Gastrocnemius medialis (tissue), 4 donors: ENCODE data around the gene OGDH. TPM values are rescaled to one million over a fixed set of nuclear protein-coding genes. Genes with fewer than 3 reads are reported as not detected.
A peak's percentile ranks its signal among the peaks of the same experiment; 100 is the strongest.

ENCODE experiments used
- ATAC-seq, 2 donors: fragments of 150-250 bp; one replicate each; pipeline ENCODE4 v1.9.1; 2016
- DNase-seq, 2 donors: peaks; one replicate each; pipeline ENCODE4 v3.0.0-alpha.2; 2019
- H3K27ac ChIP-seq, 4 donors: fragments of 200-600 bp; sonication (generic); 1 replicate in 1 of 4; 2 replicates in 3 of 4; pipeline ENCODE4 v1.5.1; 2016 to 2018; ENCODE audit warnings: mild to moderate bottlenecking in 2 of 4, moderate library complexity in 1 of 4
- H3K27me3 ChIP-seq, 3 donors: fragments of 200-600 bp; sonication (generic) in 2 of 3; 1 replicate in 1 of 3; 2 replicates in 2 of 3; pipeline versions ENCODE4 v1.5.1 to v1.6.0; 2016 to 2019; ENCODE audit warnings: mild to moderate bottlenecking in 1 of 3, moderate library complexity in 1 of 3
- H3K36me3 ChIP-seq, 2 donors: fragments of 200-600 bp; sonication (generic) in 1 of 2; one replicate each; pipeline ENCODE4 v1.5.1; 2017 to 2018
- H3K4me1 ChIP-seq, 2 donors: fragments of 200-600 bp; sonication (generic) in 1 of 2; one replicate each; pipeline ENCODE4 v1.5.1; 2016 to 2017; ENCODE audit warnings: mild to moderate bottlenecking in 2 of 2
- H3K4me3 ChIP-seq, 4 donors: fragments of 200-600 bp; sonication (generic) in 3 of 4; 1 replicate in 1 of 4; 2 replicates in 3 of 4; pipeline ENCODE4 v1.5.1; 2016 to 2019; ENCODE audit warnings: mild to moderate bottlenecking in 2 of 4
- H3K9me3 ChIP-seq, 3 donors: fragments of 200-600 bp; sonication (generic) in 2 of 3; 1 replicate in 1 of 3; 2 replicates in 2 of 3; pipeline ENCODE4 v1.5.1; 2016 to 2019
- POLR2A ChIP-seq, 2 donors: fragments of 450-650 bp; IDR thresholded peaks; one replicate each; pipeline ENCODE4 v1.6.1; 2017; ENCODE audit warnings: antibody characterized with exemption in 2 of 2, mild to moderate bottlenecking in 2 of 2, moderate library complexity in 2 of 2
- in situ Hi-C, 4 donors: fragments of 200-750 bp; cut with MboI; loops; one replicate each; pipeline versions ENCODE4 v1.15.0 to v1.8.0; 2017; ENCODE audit warnings: low sequenced_read_pairs in 4 of 4
- intact Hi-C: fragments of 100-400 bp; cut with DNase I; formaldehyde crosslinking; loops from one replicate; pipeline ENCODE4 v1.15.1; 2023; ENCODE audit warnings: low total_unique reads
- total RNA-seq, 4 donors: library from RNA; depleted of rRNA; stranded (reverse); fragments of >200 nt; gene quantifications; one replicate each; pipeline versions ENCODE4 v1.1.0 to v1.2.3, GENCODE V29; 2016
- TF ChIP-seq, protein P1 (sequence below), 5 experiments: fragments of 450-650 bp in 3 of 5; fragments of 200-600 bp in 2 of 5; sonication (generic) in 2 of 5; IDR thresholded peaks in 4 of 5; conservative IDR thresholded peaks in 1 of 5; 1 replicate in 4 of 5; 2 replicates in 1 of 5; pipeline ENCODE4 v1.5.1; 2016 to 2019; ENCODE audit warnings: antibody characterized with exemption in 5 of 5, mild to moderate bottlenecking in 3 of 5, moderate library complexity in 3 of 5

The OGDH gene
- total RNA-seq, 4 donors from 2014 or later, result 224 to 462 (median 396) TPM

DNA sequence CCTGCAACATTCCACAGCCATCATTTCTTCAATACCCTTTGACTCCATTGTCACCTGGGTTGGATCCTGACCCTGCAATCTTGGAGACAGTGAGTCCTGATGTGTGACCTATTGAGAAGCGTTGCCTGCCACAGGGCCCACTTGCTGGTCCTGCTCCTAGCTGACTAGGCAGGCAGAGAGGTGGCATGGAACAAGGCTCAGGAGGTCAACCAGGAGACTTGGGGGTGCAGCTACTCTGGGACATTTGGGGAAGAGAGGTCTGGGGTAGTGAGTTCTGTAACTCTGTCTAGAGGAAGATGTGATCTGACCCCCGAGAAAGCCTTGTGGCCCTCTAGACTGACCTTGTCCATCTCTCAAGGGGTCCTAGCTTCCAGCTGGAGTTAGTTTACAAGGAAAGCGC lies 144.0 kb downstream of the OGDH start:
- Histone ChIP-seq H3K4me3 (peak overlapping the region in 1 of 4 donors; percentile 72), H3K27ac (peak overlapping the region in 1 of 4 donors; percentile 79), H3K27me3 (no peaks in the 10 kb centered on the region), H3K36me3 (no peaks in the 10 kb centered on the region), H3K9me3 (no peaks in the 10 kb centered on the region), H3K4me1 (peaks cover 26 to 36% of the 10 kb centered on the region in 2 donors)
- DNase-seq (no peak), ATAC-seq (no peak)
- in situ Hi-C loops, result loop anchor here in 1 of 4 donors (25.0 kb wide), 1 partner anchor 163 kb away; the partner anchor contains the start of gene TMED4
- TF ChIP-seq, protein P1, sequence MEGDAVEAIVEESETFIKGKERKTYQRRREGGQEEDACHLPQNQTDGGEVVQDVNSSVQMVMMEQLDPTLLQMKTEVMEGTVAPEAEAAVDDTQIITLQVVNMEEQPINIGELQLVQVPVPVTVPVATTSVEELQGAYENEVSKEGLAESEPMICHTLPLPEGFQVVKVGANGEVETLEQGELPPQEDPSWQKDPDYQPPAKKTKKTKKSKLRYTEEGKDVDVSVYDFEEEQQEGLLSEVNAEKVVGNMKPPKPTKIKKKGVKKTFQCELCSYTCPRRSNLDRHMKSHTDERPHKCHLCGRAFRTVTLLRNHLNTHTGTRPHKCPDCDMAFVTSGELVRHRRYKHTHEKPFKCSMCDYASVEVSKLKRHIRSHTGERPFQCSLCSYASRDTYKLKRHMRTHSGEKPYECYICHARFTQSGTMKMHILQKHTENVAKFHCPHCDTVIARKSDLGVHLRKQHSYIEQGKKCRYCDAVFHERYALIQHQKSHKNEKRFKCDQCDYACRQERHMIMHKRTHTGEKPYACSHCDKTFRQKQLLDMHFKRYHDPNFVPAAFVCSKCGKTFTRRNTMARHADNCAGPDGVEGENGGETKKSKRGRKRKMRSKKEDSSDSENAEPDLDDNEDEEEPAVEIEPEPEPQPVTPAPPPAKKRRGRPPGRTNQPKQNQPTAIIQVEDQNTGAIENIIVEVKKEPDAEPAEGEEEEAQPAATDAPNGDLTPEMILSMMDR (IDR thresholded peaks at IDR 0.05 in 4 of 5, conservative IDR thresholded peaks at IDR 0.05 in 1 of 5), result no peak
- no peak for TF ChIP-seq POLR2A (IDR thresholded peaks at IDR 0.05)
- intact Hi-C loops, result no loop called here

DNA sequence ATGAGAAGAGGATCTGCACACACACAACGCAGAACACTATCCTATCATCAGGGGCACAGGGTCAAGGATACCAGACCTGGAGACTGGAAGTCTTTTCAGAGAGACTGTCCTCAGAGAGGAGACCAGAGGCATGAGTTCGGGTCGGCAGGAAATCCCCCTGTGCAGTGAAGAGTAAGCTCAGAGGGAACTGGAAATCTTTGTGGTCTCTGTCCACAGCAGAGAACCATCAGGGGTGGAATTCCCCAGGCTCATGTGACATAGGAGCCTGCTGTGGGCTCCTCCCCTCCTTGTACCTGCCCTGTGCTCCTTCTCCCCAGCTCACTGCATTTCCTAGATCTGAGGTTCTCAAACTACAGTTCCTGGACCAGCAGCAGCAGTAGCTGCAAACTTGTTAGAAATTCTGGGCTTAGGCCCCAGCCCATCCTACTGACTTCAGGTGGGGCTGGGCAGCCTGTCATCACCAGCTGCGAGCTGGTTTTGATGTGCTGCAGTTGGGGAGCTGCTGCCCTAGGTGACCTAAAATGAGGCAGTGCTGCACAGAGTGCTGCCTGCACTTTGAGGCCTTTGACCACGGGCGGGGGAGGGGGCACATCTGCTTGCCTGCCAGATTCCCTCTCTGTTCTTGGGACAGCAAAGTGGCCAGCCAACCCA lies 144.6 kb downstream of the OGDH start:
- H3K4me1 ChIP-seq, result peaks cover 31 to 42% of the 10 kb centered on the region in 2 donors

DNA sequence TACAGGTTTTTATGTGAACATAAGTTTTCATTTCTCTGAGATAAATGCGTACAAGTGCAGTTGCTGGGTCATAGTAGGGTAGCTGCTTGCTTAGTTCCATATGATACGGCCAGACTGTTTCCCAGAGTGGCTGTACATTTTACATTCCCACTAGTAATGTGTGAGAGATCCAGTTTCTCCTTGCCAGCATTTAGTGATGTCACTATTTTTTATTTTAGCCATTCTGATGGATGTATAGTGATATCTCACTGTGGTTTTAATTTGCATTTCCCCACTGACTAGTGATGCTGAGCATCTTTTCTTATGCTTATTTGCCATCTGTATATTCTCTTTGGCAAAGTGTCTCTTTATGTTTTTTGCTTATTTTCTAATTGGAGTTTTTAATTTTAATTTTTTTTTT lies 146.4 kb downstream of the OGDH start:
- no peak overlapping the region for H3K27ac ChIP-seq
- DNase-seq (no peak), ATAC-seq (no peak)
- in situ Hi-C loops (loop anchor here in 1 of 4 donors (25.0 kb wide), 1 partner anchor 166 kb away; the partner anchor contains the start of gene TMED4), intact Hi-C loops (no loop called here)
- peaks cover 0 to 14% of the 10 kb centered on the region in 2 donors for H3K36me3 ChIP-seq
- no peaks in the 10 kb centered on the region for H3K27me3 ChIP-seq
- no peak overlapping the region for H3K4me3 ChIP-seq
- H3K9me3 ChIP-seq, result no peaks in the 10 kb centered on the region
- peaks cover 28 to 38% of the 10 kb centered on the region in 2 donors for H3K4me1 ChIP-seq
- TF ChIP-seq, protein P1 (IDR thresholded peaks at IDR 0.05 in 4 of 5, conservative IDR thresholded peaks at IDR 0.05 in 1 of 5), result no peak
- TF ChIP-seq POLR2A (IDR thresholded peaks at IDR 0.05), result no peak

More for the DNA sequence above, 144.6 kb downstream of the OGDH start:
- TF ChIP-seq POLR2A (IDR thresholded peaks at IDR 0.05), result no peak
- TF ChIP-seq, protein P1 (IDR thresholded peaks at IDR 0.05 in 4 of 5, conservative IDR thresholded peaks at IDR 0.05 in 1 of 5), result no peak
- in situ Hi-C loops, result loop anchor here in 1 of 4 donors (25.0 kb wide), 1 partner anchor 164 kb away; the partner anchor contains the start of gene TMED4
- intact Hi-C loops, result no loop called here
- H3K4me3 ChIP-seq, result no peak overlapping the region
- no peaks in the 10 kb centered on the region for H3K36me3 ChIP-seq
- peak overlapping the region in 1 of 4 donors; percentile 79 for H3K27ac ChIP-seq
- no peak for DNase-seq
- no peaks in the 10 kb centered on the region for H3K27me3 ChIP-seq
- ATAC-seq, result no peak
- H3K9me3 ChIP-seq, result no peaks in the 10 kb centered on the region

DNA sequence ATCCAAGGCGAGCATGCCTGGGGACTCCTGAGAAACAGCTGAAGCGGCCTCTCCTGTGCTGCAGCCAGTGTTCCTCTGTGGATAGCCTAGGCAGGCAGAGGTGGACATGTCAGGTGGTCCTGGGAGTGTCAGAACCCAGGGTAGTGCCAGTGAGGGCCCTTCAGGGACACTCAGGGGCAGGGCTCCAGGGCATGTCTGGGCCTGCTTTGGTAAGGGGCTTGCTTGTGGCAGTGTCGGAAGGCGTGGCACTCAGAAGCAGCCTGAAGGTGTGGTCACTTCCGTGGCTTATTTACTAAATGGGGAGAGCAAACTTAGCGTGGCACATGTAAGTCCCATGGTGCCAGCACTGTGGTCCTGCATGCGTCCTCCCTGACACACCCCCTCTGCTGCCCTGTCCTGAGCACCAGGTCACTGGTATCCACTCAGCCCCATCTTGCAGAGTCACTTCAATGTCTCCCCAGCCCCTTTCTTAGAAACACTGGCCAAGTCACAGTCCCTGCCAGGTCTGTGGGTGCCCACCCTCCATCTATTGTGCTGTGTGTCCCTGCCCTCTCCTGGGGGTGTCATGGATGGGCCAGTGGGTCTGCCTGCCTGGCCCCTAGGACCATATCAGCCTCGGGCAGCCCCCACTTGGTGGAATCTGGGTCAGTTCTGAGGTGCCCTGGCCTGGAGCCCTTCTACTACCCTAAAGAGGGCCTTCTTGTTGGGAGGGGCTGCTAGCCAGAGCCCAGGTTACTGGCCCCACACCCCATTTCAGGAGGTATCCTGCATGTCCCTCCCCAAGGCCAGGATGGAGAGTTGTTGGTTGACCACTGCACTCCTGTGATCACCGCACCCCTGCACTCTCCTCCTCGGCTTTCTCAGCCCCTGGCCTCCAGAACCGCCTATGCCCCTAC lies 148.6 kb downstream of the OGDH start:
- H3K27ac ChIP-seq, result no peak overlapping the region
- ATAC-seq, result no peak
- no peak for DNase-seq
- TF ChIP-seq POLR2A (IDR thresholded peaks at IDR 0.05), result no peak
- TF ChIP-seq, protein P1 (IDR thresholded peaks at IDR 0.05 in 4 of 5, conservative IDR thresholded peaks at IDR 0.05 in 1 of 5), result no peak
- no peak overlapping the region for H3K4me3 ChIP-seq
- in situ Hi-C loops, result loop anchor here in 1 of 4 donors (25.0 kb wide), 1 partner anchor 168 kb away; the partner anchor contains the start of gene TMED4
- no peaks in the 10 kb centered on the region for H3K9me3 ChIP-seq
- intact Hi-C loops, result no loop called here
- no peaks in the 10 kb centered on the region for H3K27me3 ChIP-seq
- peaks cover 0 to 33% of the 10 kb centered on the region in 2 donors for H3K36me3 ChIP-seq
- peaks cover 20 to 26% of the 10 kb centered on the region in 2 donors for H3K4me1 ChIP-seq
